Endothelial cell (in vitro differentiated cells): ENCODE measurements around the gene L1CAM. TPM values are rescaled to one million over a fixed set of nuclear protein-coding genes. Genes with fewer than 3 reads are reported as not detected.

ENCODE experiments used
- DNase-seq: peaks from one replicate; pipeline ENCODE4 v3.0.0; 2021; ENCODE audit warnings: low spot score
- H3K27ac Mint-ChIP-seq: one replicate; pipeline ENCODE4 v1.8.0; 2021; ENCODE audit warnings: mixed read lengths, inconsistent platforms; ENCODE audit not compliant: unreplicated experiment
- H3K27me3 Mint-ChIP-seq: one replicate; pipeline ENCODE4 v1.8.0; 2021; ENCODE audit warnings: mild to moderate bottlenecking, moderate library complexity, mixed read lengths, inconsistent platforms; ENCODE audit not compliant: unreplicated experiment
- H3K36me3 Mint-ChIP-seq: one replicate; pipeline ENCODE4 v1.8.0; 2021; ENCODE audit warnings: mild to moderate bottlenecking, low read depth, mixed read lengths, inconsistent platforms; ENCODE audit not compliant: unreplicated experiment
- H3K4me1 Mint-ChIP-seq: one replicate; pipeline ENCODE4 v1.8.0; 2021; ENCODE audit warnings: mild to moderate bottlenecking, mixed read lengths, inconsistent platforms; ENCODE audit not compliant: unreplicated experiment
- H3K4me3 Mint-ChIP-seq: one replicate; pipeline ENCODE4 v1.8.0; 2021; ENCODE audit warnings: mild to moderate bottlenecking, mixed read lengths, inconsistent platforms; ENCODE audit not compliant: unreplicated experiment
- H3K9me3 Mint-ChIP-seq: one replicate; pipeline ENCODE4 v1.8.0; 2021; ENCODE audit warnings: mixed read lengths, inconsistent platforms; ENCODE audit not compliant: unreplicated experiment
- CTCF ChIP-seq: fragments of 200-600 bp; sonication (generic); IDR thresholded peaks from one replicate; pipeline ENCODE4 v1.5.0; 2021; ENCODE audit warnings: antibody characterized with exemption; ENCODE audit not compliant: unreplicated experiment
- total RNA-seq: library from RNA; stranded (reverse); fragmentation: NEBNext Ultra II Directional; extraction: Animal tissue kit (Norgen Biotek cat#: 25700); gene quantifications from one replicate; pipeline ENCODE4 v1.2.1, GENCODE V29; 2021; ENCODE audit not compliant: unreplicated experiment

L1CAM gene
- total RNA-seq, 1 donor from 2014 or later: 0.31 TPM

- no peak for TF ChIP-seq CTCF
- DNase-seq: no peak
- Mint-ChIP-seq H3K9me3 (no peaks in the 10 kb centered on the region), H3K36me3 (peaks cover 5% of the 10 kb centered on the region), H3K4me3 (no peak overlapping the region), H3K4me1 (peaks cover 15% of the 10 kb centered on the region), H3K27me3 (no peaks in the 10 kb centered on the region), H3K27ac (no peak overlapping the region)
Observed at GRCh38 chrX:153920546-153920945, 34.6 kb upstream of the L1CAM start.

DNA sequence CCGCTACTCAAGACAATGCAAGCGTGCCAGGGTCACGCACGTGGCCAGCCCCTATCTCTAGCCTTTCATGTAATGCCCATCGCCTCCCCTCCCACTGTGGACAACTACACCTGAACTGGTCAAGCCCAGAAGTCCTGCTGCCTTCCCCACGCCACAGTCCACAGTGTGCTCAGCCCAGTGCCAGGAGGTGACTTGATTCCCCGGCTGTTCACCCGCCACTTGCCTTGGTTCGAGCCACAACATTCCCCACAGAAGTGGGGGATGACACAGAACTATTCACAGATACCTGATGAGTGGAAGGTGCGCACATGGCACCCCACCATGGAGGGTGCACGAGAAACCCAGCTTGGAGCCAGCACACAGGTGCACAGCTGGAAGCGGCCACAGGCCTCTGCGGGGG is 33.3 kb upstream of the L1CAM start:
- Mint-ChIP-seq H3K36me3 (peaks cover 5% of the 10 kb centered on the region), H3K4me3 (no peak overlapping the region)

GRCh38 chrX:153917869-153918268 is 31.9 kb upstream of the L1CAM start:
- H3K36me3 Mint-ChIP-seq: peaks cover 5% of the 10 kb centered on the region
- H3K27me3 Mint-ChIP-seq: no peaks in the 10 kb centered on the region
- no peak overlapping the region for H3K4me3 Mint-ChIP-seq
- peaks cover 7% of the 10 kb centered on the region for H3K4me1 Mint-ChIP-seq
- no peak for DNase-seq
- no peak for TF ChIP-seq CTCF
- no peaks in the 10 kb centered on the region for H3K9me3 Mint-ChIP-seq
- H3K27ac Mint-ChIP-seq: no peak overlapping the region

More for the DNA sequence above, 33.3 kb upstream of the L1CAM start:
- Mint-ChIP-seq H3K27ac (no peak overlapping the region), H3K27me3 (no peaks in the 10 kb centered on the region), H3K4me1 (peaks cover 8% of the 10 kb centered on the region), H3K9me3 (no peaks in the 10 kb centered on the region)
- DNase-seq: no peak
- TF ChIP-seq CTCF: no peak

- Mint-ChIP-seq H3K4me3 (no peak overlapping the region), H3K4me1 (no peaks in the 10 kb centered on the region), H3K36me3 (peaks cover 10% of the 10 kb centered on the region), H3K27me3 (no peaks in the 10 kb centered on the region), H3K27ac (no peak overlapping the region), H3K9me3 (no peaks in the 10 kb centered on the region)
- no peak for TF ChIP-seq CTCF
- no peak for DNase-seq
Observed at GRCh38 chrX:153913701-153914100, 27.7 kb upstream of the L1CAM start.

DNA sequence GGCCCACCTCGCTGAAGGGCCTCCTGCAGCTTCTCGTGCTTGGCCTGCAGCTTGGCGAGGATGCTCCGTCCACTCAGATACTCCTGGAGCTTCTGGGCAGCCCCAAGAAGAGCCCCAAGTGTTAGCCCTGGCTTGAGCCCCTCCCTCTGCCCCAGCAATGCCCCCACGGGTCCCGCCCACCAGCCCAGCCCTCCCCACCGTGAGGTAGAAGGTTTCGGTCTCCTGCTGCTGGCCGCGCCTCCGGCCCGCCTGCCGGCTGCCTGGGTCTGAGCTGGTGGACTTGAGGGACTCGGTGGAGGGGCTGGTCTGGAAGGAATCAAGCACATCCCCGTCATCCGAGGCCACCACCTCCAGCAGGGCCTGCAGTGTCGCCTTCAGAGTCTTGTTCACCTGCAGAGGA is 27.2 kb upstream of the L1CAM start:
- Mint-ChIP-seq H3K4me1 (no peaks in the 10 kb centered on the region), H3K27ac (no peak overlapping the region), H3K9me3 (no peaks in the 10 kb centered on the region), H3K36me3 (peaks cover 10% of the 10 kb centered on the region), H3K4me3 (no peak overlapping the region), H3K27me3 (no peaks in the 10 kb centered on the region)
- DNase-seq: no peak
- no peak for TF ChIP-seq CTCF
